NCI-H1930 (cell line): Measurements from ENCODE around the gene RFK.
A peak's percentile ranks its signal among the peaks of the same experiment; 100 is the strongest.

Experiments used
- DNase-seq, 2 experiments: peaks; one replicate each; lab custom pipeline; 2025; lab: John Stamatoyannopoulos, UW

The RFK gene

GRCh38 chr9:76412638-76413037 is 18.4 kb upstream of the RFK start:
- DNase-seq = no peak

- no peak for DNase-seq
Measured at GRCh38 chr9:76405868-76406267, 11.6 kb upstream of the RFK start.

- no peak for DNase-seq
Measured at GRCh38 chr9:76405340-76405739, 11.1 kb upstream of the RFK start.

GRCh38 chr9:76404401-76404800 is 10.2 kb upstream of the RFK start:
- DNase-seq = no peak

DNA sequence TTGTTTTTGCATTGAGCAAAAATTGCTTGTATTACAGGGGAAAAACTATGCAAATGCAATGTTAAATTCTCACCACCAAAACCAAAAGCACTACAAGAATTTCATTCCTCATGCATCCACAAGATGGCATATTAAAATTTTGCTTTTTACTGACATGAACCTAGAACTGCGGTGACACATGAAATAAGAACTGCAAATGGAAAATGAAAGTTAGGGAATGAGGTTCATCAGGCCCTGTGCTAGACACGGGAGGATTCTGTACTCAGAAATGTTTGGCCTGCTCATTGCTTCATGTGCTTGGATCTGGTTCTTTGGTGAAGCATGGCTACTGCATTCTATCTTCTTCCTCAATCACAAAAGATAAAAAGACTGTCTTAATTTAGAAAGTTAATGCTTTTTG is 9.1 kb upstream of the RFK start:
- DNase-seq = peak in 1 of 2 experiments; percentile 2

DNA sequence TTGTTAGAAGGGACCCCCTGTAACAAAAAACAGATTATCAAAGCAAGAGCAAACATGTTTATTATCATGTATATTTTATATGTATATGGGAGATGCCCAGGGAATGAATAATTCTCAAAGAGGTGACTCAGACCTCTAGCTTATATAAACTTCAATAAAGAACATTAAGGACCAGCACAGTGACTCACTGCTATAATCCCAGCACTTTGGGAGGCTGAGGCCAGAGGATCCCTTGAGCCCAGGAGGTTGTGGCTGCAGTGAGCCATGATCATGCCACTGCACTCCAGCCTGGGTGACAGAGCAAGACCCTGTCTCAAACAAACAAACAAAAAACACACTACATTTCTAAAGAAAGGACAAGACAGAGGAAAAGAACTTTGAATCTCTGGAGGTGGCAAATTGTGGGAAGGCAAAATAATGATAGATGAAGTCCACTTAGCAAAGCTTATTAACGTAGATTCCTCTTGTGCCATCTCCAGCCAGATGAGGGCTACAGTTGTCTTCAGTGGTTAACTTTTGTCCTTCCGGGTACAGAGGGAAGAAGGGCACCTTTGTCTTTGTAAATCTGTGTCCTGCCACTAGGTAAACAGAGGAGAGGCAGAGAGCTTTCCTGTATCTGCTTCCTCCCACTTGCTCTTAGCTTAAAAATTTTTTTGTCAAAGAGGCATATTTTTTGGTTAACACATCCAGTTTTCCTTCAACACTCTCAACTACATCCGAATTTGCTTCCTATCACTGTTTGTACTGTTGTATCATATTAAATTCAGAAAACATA is 7.5 kb upstream of the RFK start:
- no peak for DNase-seq

DNA sequence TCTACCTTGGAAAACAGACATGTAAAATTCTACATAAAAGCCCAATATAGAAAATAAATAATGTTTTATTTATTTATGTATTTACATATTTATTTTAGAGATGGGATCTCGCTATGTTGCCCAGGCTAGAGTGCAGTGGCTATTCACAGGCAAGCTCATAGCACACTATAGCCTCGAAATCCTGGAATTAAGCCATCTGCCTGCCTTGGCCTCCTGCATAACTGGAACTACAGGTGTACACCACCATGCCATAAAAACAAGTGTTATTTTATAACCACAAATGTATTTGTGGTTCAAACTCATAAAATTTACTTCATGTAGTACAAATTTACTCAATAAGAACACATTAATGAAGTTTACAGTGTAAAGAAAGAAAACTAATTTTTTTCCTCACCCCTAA is 7.0 kb upstream of the RFK start:
- no peak for DNase-seq

GRCh38 chr9:76400534-76401096 is 6.4 kb upstream of the RFK start:
- DNase-seq = no peak

GRCh38 chr9:76399856-76400255 is 5.6 kb upstream of the RFK start:
- no peak for DNase-seq

DNA sequence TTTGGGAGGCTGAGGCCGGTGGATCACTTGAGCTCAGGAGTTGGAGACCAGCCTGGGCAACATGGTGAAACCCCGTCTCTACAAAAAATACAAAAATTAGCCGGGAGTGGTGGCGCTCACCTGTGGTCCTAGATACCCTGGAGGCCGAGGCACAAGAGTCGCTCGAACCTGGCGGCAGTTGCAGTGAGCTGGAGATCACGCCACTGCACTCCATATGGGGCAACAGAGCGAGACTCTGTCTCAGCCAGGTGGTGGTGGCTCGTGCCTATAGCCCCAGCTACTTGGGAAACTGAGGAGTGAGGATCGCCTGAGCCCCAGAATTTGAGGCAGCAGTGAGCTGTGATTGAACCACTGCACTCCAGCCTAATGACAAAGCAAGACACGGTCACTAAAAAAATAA is 2.4 kb upstream of the RFK start:
- DNase-seq = no peak

GRCh38 chr9:76396144-76396543 is 1.9 kb upstream of the RFK start:
- no peak for DNase-seq

GRCh38 chr9:76395381-76395780 is 1.2 kb upstream of the RFK start:
- no peak for DNase-seq

GRCh38 chr9:76394960-76395252 is 680 bp upstream of the RFK start:
- peak; percentile 49 to 62 for DNase-seq

DNA sequence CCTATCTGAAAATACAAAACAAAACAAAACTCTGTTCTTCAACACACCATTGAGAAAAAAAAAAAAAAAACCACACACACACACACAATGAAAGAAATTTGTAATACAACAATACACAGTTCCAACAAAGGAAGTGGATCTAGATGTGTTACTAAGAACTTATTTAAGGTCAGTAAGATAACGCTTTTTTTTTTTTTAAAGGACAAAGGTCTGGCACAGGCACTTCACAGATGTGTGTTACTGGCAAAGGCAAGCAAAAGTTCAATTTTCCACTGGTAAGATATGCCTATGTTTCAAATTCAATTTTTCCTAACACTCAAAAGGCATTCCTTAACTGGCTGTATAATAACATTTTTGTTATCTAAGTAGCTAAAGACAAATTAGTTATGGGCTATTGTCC is 3.6 kb downstream of the RFK start:
- DNase-seq = no peak

- peak in 1 of 2 experiments; percentile 19 for DNase-seq
Measured at GRCh38 chr9:76379494-76379893, 14.7 kb downstream of the RFK start.

GRCh38 chr9:76378367-76379073 is 15.7 kb downstream of the RFK start:
- no peak for DNase-seq

DNA sequence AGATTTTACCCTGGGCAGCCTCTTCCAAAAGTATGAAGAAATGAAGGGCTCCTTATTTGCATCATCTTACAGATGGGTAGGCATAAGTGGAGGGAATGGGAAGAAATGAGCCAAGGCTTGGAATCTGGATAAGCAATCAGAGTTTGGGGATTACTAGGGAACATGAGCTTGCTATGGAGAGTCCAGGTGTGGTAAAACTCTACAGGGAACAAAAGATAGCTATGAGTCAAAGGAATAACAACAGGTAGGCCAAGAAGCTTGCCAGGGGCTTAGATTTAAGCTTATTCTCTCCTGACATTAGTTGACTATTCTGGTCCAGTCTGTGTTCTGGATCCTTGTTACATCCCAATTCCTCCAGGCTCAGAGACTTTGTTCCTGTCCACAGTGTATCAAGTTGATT is 16.4 kb downstream of the RFK start:
- no peak for DNase-seq

- DNase-seq = no peak
Measured at GRCh38 chr9:76374783-76375559, 19.3 kb downstream of the RFK start.

- DNase-seq = no peak
Measured at GRCh38 chr9:76373784-76374474, 20.3 kb downstream of the RFK start.

DNA sequence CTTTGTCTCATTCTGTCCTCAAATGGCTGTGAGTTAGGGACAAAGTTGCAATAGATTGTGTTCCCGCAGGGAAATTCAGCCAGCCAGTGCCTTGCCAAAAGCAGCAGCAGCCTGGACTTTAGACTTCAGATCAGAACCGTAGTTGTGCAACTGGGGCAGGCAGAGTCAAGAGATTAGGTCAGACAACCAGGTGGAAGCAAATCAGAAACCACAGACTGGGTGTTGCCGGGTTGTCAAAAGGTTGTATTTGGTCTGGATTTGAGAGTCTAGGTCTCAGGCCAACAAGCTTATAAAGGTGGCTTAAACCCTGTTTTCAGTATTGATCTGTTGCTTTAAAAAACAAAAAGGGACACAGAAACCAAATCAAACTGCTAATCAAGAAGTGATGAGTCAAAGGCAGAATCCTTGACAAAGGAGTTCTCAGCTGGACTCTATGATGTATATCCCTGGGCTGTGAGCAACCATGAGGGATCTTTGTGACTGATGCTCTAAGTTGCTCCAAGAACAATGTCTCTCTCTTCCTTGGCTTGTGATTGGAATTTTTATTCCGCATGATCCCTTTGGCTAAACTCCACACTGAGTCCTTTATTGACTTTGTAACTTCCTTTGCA is 20.9 kb downstream of the RFK start:
- DNase-seq = no peak

GRCh38 chr9:76372336-76372735 is 21.9 kb downstream of the RFK start:
- DNase-seq = no peak

DNA sequence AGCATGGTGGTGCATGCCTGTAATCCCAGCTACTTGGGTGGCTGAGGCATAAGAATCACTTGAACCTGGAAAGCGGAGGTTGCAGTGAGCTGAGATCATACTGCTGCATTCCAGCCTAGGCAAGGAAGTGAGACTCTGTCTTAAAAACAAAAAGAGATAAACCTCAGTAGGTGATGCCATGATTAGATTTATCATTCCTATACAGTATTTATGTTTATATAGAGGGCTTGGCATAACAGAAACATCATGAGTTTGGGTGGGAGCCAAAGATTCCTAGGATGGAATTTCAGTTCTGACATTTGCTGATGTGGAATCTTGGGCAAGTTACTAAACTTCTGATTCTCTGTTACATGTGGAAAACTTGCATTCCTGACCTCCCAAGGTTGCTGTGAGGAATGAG is 22.3 kb downstream of the RFK start:
- no peak for DNase-seq
